ENCODE data around the gene CFAP65.
A peak's percentile ranks its signal among the peaks of the same experiment; 100 is the strongest.

Gene CFAP65

DNA sequence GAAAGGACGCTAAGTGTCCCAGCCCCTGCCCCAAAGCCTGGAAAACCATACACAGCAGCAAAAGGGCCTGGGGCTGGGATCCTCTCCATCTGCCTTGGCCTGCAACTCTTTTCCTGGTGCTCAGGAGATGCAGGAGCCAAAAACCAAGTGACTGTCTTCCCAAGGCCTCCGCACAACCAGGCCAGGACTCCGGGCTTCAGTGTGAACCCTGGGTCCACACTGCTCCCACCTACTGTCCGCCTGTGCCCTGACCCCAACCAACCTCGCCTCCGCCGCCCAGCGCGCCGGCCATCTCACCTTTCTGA is 57.4 kb downstream of the CFAP65 start:
- H3K4me3 ChIP-seq (ENCODE audit: low read length), result no peak overlapping the region
- H3K27me3 ChIP-seq (ENCODE audit: control insufficient read depth, insufficient read depth, low read length), result peaks cover 76% of the 10 kb centered on the region
- H3K9me3 ChIP-seq (replicated peaks; ENCODE audit: low read length), result no peaks in the 10 kb centered on the region
- H3K36me3 ChIP-seq (ENCODE audit: insufficient read depth, low read length), result no peaks in the 10 kb centered on the region
- no peak overlapping the region for H3K9ac ChIP-seq (ENCODE audit: low read depth, low read length)
- H3K4me1 ChIP-seq (ENCODE audit: control insufficient read depth, insufficient read depth, low read length), result peaks cover 9% of the 10 kb centered on the region
- H3K4me2 ChIP-seq (ENCODE audit: low read length), result no peak overlapping the region

GRCh38 chr2:218983263-218983933 is 57.9 kb downstream of the CFAP65 start:
- H3K27me3 ChIP-seq (ENCODE audit: control insufficient read depth, insufficient read depth, low read length), result peaks cover 75% of the 10 kb centered on the region

GRCh38 chr2:218982586-218983262 is 58.6 kb downstream of the CFAP65 start:
- peaks cover 77% of the 10 kb centered on the region for H3K27me3 ChIP-seq (ENCODE audit: control insufficient read depth, insufficient read depth, low read length)
- H3K4me1 ChIP-seq (ENCODE audit: control insufficient read depth, insufficient read depth, low read length), result peaks cover 9% of the 10 kb centered on the region
- H3K9ac ChIP-seq (ENCODE audit: low read depth, low read length), result no peak overlapping the region

More at GRCh38 chr2:218983263-218983933, 57.9 kb downstream of the CFAP65 start:
- Histone ChIP-seq H3K4me3 (ENCODE audit: low read length) (no peak overlapping the region), H3K4me1 (ENCODE audit: control insufficient read depth, insufficient read depth, low read length) (peaks cover 9% of the 10 kb centered on the region), H3K36me3 (ENCODE audit: insufficient read depth, low read length) (no peaks in the 10 kb centered on the region), H3K4me2 (ENCODE audit: low read length) (no peak overlapping the region), H3K9me3 (replicated peaks; ENCODE audit: low read length) (no peaks in the 10 kb centered on the region), H3K9ac (ENCODE audit: low read depth, low read length) (no peak overlapping the region)

GRCh38 chr2:218981881-218982585 is 59.3 kb downstream of the CFAP65 start:
- H3K36me3 ChIP-seq (ENCODE audit: insufficient read depth, low read length), result no peaks in the 10 kb centered on the region
- peak overlapping the region; percentile 22 for H3K4me3 ChIP-seq (ENCODE audit: low read length)
- peaks cover 77% of the 10 kb centered on the region for H3K27me3 ChIP-seq (ENCODE audit: control insufficient read depth, insufficient read depth, low read length)
- no peak overlapping the region for H3K9ac ChIP-seq (ENCODE audit: low read depth, low read length)
- no peaks in the 10 kb centered on the region for H3K9me3 ChIP-seq (replicated peaks; ENCODE audit: low read length)
- peak overlapping the region; percentile 63 for H3K4me2 ChIP-seq (ENCODE audit: low read length)
- peaks cover 9% of the 10 kb centered on the region for H3K4me1 ChIP-seq (ENCODE audit: control insufficient read depth, insufficient read depth, low read length)

More at GRCh38 chr2:218982586-218983262, 58.6 kb downstream of the CFAP65 start:
- no peak overlapping the region for H3K4me2 ChIP-seq (ENCODE audit: low read length)
- H3K36me3 ChIP-seq (ENCODE audit: insufficient read depth, low read length), result no peaks in the 10 kb centered on the region
- no peak overlapping the region for H3K4me3 ChIP-seq (ENCODE audit: low read length)
- H3K9me3 ChIP-seq (replicated peaks; ENCODE audit: low read length), result no peaks in the 10 kb centered on the region

- H3K4me1 ChIP-seq (ENCODE audit: control insufficient read depth, insufficient read depth, low read length), result peaks cover 9% of the 10 kb centered on the region
- H3K9ac ChIP-seq (ENCODE audit: low read depth, low read length), result no peak overlapping the region
- peak overlapping the region; percentile 63 for H3K4me2 ChIP-seq (ENCODE audit: low read length)
- no peaks in the 10 kb centered on the region for H3K36me3 ChIP-seq (ENCODE audit: insufficient read depth, low read length)
- H3K4me3 ChIP-seq (ENCODE audit: low read length), result no peak overlapping the region
- H3K27me3 ChIP-seq (ENCODE audit: control insufficient read depth, insufficient read depth, low read length), result peaks cover 77% of the 10 kb centered on the region
- no peaks in the 10 kb centered on the region for H3K9me3 ChIP-seq (replicated peaks; ENCODE audit: low read length)
Measured at GRCh38 chr2:218981390-218981880, 59.9 kb downstream of the CFAP65 start.

DNA sequence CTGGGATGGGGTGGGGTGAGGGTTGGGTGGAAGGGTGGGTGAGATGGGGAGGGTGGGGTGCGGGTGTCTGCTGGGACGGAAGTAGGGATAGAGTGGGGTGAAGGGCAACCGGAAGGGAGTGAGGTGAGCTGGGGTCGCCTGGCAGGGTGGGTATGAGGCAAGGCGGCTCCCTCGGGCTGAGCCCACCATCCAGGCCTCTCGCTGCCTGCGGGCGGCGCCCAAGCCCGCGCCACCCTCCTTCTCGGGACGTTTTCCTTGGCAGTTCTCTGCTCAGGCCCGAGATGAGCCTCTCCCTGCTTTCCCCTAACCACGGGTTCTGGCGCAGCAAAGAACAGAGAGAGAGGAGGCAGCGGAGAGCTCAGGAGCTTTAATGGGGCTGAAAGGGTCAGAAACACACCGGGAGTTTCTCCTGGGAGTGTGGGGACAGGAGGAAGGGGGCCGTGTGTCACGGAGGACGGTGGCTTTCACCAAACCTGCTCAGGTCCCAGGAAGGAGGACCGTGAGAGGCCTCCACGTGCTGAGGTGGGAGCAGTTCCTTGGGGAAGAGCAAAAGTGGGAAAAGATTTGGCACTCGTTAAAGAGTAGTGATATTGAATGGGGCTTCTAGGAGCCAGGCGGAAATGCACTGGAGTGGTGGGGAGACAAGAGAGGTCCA is 60.5 kb downstream of the CFAP65 start:
- H3K4me3 ChIP-seq (ENCODE audit: low read length), result no peak overlapping the region
- H3K4me2 ChIP-seq (ENCODE audit: low read length), result no peak overlapping the region
- no peaks in the 10 kb centered on the region for H3K36me3 ChIP-seq (ENCODE audit: insufficient read depth, low read length)
- H3K9ac ChIP-seq (ENCODE audit: low read depth, low read length), result no peak overlapping the region
- no peaks in the 10 kb centered on the region for H3K9me3 ChIP-seq (replicated peaks; ENCODE audit: low read length)
- peaks cover 9% of the 10 kb centered on the region for H3K4me1 ChIP-seq (ENCODE audit: control insufficient read depth, insufficient read depth, low read length)
- H3K27me3 ChIP-seq (ENCODE audit: control insufficient read depth, insufficient read depth, low read length), result peaks cover 77% of the 10 kb centered on the region

- Histone ChIP-seq H3K9ac (ENCODE audit: low read depth, low read length) (no peak overlapping the region), H3K4me1 (ENCODE audit: control insufficient read depth, insufficient read depth, low read length) (peaks cover 9% of the 10 kb centered on the region), H3K4me3 (ENCODE audit: low read length) (peak overlapping the region; percentile 58), H3K36me3 (ENCODE audit: insufficient read depth, low read length) (no peaks in the 10 kb centered on the region), H3K4me2 (ENCODE audit: low read length) (peak overlapping the region; percentile 78), H3K27me3 (ENCODE audit: control insufficient read depth, insufficient read depth, low read length) (peaks cover 79% of the 10 kb centered on the region), H3K9me3 (replicated peaks; ENCODE audit: low read length) (no peaks in the 10 kb centered on the region)
Measured at GRCh38 chr2:218979846-218980734, 61.2 kb downstream of the CFAP65 start.

GRCh38 chr2:218975060-218975777 is 66.1 kb downstream of the CFAP65 start:
- H3K9ac ChIP-seq (ENCODE audit: low read depth, low read length), result no peak overlapping the region
- H3K9me3 ChIP-seq (replicated peaks; ENCODE audit: low read length), result no peaks in the 10 kb centered on the region
- H3K36me3 ChIP-seq (ENCODE audit: insufficient read depth, low read length), result no peaks in the 10 kb centered on the region
- H3K27me3 ChIP-seq (ENCODE audit: control insufficient read depth, insufficient read depth, low read length), result peaks cover 70% of the 10 kb centered on the region
- H3K4me3 ChIP-seq (ENCODE audit: low read length), result no peak overlapping the region
- H3K4me2 ChIP-seq (ENCODE audit: low read length), result no peak overlapping the region
- no peaks in the 10 kb centered on the region for H3K4me1 ChIP-seq (ENCODE audit: control insufficient read depth, insufficient read depth, low read length)

GRCh38 chr2:218970894-218971293 is 70.4 kb downstream of the CFAP65 start:
- H3K9me3 ChIP-seq (replicated peaks; ENCODE audit: low read length), result no peaks in the 10 kb centered on the region
- no peak overlapping the region for H3K9ac ChIP-seq (ENCODE audit: low read depth, low read length)
- no peaks in the 10 kb centered on the region for H3K36me3 ChIP-seq (ENCODE audit: insufficient read depth, low read length)
- H3K4me3 ChIP-seq (ENCODE audit: low read length), result no peak overlapping the region
- peaks cover 65% of the 10 kb centered on the region for H3K27me3 ChIP-seq (ENCODE audit: control insufficient read depth, insufficient read depth, low read length)
- no peaks in the 10 kb centered on the region for H3K4me1 ChIP-seq (ENCODE audit: control insufficient read depth, insufficient read depth, low read length)
- no peak overlapping the region for H3K4me2 ChIP-seq (ENCODE audit: low read length)

- Histone ChIP-seq H3K9ac (ENCODE audit: low read depth, low read length) (no peak overlapping the region), H3K27me3 (ENCODE audit: control insufficient read depth, insufficient read depth, low read length) (peaks cover 56% of the 10 kb centered on the region), H3K4me2 (ENCODE audit: low read length) (peak overlapping the region; percentile 58), H3K4me3 (ENCODE audit: low read length) (peak overlapping the region; percentile 28), H3K9me3 (replicated peaks; ENCODE audit: low read length) (no peaks in the 10 kb centered on the region), H3K4me1 (ENCODE audit: control insufficient read depth, insufficient read depth, low read length) (peaks cover 22% of the 10 kb centered on the region), H3K36me3 (ENCODE audit: insufficient read depth, low read length) (no peaks in the 10 kb centered on the region)
Measured at GRCh38 chr2:218964041-218964771, 77.1 kb downstream of the CFAP65 start.
